Peyer's patch (tissue), 4 donors: ENCODE measurements around the gene CSGALNACT2.

Experiments used
- POLR2A ChIP-seq, 2 donors: fragments of 450-650 bp; IDR thresholded peaks; one replicate each; pipeline ENCODE4 v1.5.1; 2017; ENCODE audit warnings: antibody characterized with exemption in 2 of 2, mild to moderate bottlenecking in 2 of 2, moderate library complexity in 2 of 2
- TF ChIP-seq, protein P1 (sequence below), 6 experiments: fragments of 450-650 bp in 4 of 6; fragments of 200-600 bp in 2 of 6; sonication (generic) in 1 of 6; IDR thresholded peaks; one replicate each; pipeline ENCODE4 v1.5.1; 2017 to 2019; ENCODE audit warnings: antibody characterized with exemption in 6 of 6, mild to moderate bottlenecking in 3 of 6, moderate library complexity in 1 of 6

DNA sequence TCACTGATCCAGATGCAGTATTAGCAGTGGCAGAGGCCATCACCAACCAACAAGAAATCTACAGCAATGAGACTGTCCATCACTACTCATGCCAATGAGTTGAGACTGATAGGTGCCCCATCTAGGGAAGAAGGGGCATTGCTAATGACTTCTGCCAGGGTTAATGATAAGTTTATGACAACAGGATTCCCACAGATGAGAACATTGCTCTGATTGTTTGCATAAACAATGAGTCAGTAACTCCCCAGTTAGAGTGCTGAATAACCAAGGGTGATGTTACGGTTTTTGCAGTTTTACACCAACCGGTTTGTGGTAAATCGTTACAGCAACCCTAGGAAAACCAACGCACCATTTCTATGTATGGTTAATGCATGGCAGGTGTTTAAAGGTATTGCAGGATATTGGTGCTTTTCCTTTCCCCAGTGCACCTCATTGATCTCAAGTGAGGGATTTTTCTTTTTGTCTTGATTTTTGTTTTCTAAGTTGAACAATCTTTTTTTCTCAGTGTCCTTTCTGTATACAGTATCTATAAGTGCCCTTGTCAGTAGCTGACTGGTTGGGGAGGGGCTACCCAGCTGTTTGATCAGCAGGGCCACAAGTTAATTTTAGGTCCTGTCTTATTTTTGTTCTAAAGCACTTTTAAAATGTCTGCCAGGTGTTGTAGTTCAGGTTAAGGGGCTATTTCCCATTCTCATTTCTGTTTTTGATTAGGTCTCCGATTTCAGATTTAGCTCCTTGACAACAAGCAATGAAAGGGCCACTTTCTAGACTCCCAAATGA is 3.9 kb upstream of the CSGALNACT2 start:
- TF ChIP-seq, protein P1, sequence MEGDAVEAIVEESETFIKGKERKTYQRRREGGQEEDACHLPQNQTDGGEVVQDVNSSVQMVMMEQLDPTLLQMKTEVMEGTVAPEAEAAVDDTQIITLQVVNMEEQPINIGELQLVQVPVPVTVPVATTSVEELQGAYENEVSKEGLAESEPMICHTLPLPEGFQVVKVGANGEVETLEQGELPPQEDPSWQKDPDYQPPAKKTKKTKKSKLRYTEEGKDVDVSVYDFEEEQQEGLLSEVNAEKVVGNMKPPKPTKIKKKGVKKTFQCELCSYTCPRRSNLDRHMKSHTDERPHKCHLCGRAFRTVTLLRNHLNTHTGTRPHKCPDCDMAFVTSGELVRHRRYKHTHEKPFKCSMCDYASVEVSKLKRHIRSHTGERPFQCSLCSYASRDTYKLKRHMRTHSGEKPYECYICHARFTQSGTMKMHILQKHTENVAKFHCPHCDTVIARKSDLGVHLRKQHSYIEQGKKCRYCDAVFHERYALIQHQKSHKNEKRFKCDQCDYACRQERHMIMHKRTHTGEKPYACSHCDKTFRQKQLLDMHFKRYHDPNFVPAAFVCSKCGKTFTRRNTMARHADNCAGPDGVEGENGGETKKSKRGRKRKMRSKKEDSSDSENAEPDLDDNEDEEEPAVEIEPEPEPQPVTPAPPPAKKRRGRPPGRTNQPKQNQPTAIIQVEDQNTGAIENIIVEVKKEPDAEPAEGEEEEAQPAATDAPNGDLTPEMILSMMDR (IDR thresholded peaks at IDR 0.05), result no peak
- no peak for TF ChIP-seq POLR2A (IDR thresholded peaks at IDR 0.05)
